ENCODE data around the gene DPH3.
"Not testable (repeated sequence)": the region's sequence is repeated elsewhere in the genome, so short reads cannot be mapped to it uniquely, and the experiment has no call there.

The DPH3 gene

DNA sequence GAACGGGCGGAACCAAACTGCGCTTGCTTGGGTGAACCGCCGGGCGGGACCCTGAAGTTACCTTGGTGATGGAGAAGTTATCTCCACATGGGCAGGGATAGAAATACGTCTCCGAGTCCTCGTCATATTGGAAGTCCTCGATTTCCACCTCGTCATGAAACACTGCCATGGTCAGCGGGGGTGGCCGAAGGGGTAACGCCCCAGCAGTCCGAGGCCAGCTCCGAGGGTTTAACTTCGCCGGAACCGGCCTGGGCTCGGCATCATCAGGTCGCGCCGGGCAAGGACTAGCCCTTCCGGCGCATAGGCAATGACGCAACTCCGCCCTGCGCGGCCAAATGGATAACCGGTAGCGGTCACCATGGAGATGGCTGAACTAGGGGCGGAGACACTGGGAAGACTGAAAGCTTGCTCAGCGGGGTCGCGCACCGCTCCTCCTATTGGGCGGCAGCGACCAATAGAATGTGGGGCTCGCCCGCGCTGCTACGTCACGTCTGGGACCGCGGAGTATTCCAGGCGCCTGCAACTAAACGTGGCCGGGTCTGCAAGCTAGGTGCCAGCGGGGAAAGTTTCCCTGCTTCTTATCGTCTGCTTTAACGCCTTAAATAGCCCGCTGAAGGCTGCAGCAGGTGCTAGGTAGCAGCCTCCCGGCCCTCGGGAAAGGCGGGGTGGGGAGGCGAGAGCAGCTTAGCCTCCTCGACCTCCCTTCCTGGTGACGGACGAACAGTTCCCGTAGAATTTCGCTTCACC lies at the start of gene DPH3, which contains the start of gene OXNAD1:
Gene DPH3 (minus strand): TSS at position 236 of the 747 bp plus-strand sequence. CDS start 67 bp downstream, at position 169.
Gene OXNAD1 (plus strand): TSS at position 505 of the 747 bp plus-strand sequence. CDS start 5,741 bp downstream, outside the sequence.
- peak; percentile 98 to 99 (median 98) for DNase-seq (ENCODE audit: low read depth in 3 of 3)

- DNase-seq (ENCODE audit: low read depth in 3 of 3) = no peak
Measured at GRCh38 chr3:16313886-16314645, 49.3 kb upstream of the DPH3 start.

- no peak for DNase-seq (ENCODE audit: low read depth in 3 of 3)
Measured at GRCh38 chr3:16311960-16312451, 47.3 kb upstream of the DPH3 start.

- not testable (repeated sequence) for DNase-seq (ENCODE audit: low read depth in 3 of 3)
Measured at GRCh38 chr3:16310486-16310885, 45.7 kb upstream of the DPH3 start.

GRCh38 chr3:16309558-16309957 lies 44.8 kb upstream of the DPH3 start:
- DNase-seq (ENCODE audit: low read depth in 3 of 3) = no peak

DNA sequence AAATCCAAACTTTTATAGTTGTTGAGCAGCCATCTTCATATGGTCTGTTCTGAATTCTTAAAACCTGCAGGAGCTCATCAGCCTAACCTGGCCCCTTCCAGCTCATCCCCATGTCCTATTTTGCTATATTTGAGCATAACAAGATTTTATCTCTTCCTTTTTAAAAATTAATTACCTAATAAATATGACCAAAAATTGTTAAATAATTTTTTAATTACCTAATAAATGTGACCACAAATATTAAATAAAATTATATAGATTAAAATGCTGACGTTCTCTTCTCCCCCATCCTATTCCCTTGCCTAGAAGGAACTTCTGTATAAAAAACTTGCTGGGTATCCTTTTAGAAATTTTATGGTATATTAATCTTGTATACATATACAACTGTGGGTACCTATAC lies 44.0 kb upstream of the DPH3 start:
- no peak for DNase-seq (ENCODE audit: low read depth in 3 of 3)

- DNase-seq (ENCODE audit: low read depth in 3 of 3) = no peak
Measured at GRCh38 chr3:16307832-16308531, 43.2 kb upstream of the DPH3 start.

- DNase-seq (ENCODE audit: low read depth in 3 of 3) = no peak
Measured at GRCh38 chr3:16305111-16305541, 40.4 kb upstream of the DPH3 start.

- DNase-seq (ENCODE audit: low read depth in 3 of 3) = no peak
Measured at GRCh38 chr3:16304061-16305010, 39.6 kb upstream of the DPH3 start.

DNA sequence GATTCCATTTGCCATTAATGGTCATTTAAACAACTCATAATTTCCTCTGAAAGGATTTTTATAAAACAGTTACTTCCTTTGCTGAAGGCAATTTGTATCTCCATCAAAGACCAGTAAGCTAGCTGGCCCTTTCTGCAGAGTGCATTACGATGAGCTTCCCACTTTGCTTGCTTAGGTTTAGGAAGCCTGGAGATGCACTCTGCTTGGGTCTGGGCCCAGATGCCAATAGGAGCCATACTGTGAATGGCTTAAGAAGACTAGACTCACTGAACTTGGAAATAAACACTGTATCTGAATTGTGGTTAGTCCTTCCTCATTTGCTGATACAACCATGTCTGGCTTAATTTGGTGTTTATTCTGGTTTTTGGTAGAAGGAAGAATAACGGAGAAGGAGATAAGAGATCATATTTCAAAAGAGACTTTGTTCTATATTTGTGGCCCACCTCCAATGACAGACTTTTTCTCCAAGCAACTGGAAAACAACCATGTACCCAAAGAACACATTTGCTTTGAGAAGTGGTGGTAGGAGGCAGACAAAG lies 38.4 kb upstream of the DPH3 start:
- DNase-seq (ENCODE audit: low read depth in 3 of 3) = no peak

GRCh38 chr3:16302082-16302631 lies 37.4 kb upstream of the DPH3 start:
- no peak for DNase-seq (ENCODE audit: low read depth in 3 of 3)

DNA sequence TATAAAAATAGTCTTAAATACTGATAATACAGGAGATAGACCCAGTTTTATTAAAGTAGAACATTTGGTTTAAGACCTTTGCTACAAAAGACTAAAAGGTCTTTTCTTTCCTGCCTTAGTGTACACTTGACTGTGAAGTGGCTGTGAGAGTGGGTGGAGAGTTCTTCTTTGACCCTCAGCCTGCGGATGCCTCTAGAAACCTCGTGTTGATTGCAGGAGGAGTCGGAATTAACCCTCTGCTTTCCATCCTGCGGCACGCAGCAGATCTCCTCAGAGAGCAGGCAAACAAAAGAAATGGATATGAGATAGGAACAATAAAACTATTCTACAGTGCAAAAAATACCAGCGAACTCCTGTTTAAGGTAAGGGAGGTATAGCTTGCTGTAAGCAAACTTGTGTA lies 36.8 kb upstream of the DPH3 start:
- DNase-seq (ENCODE audit: low read depth in 3 of 3) = no peak

GRCh38 chr3:16300881-16301359 lies 36.2 kb upstream of the DPH3 start:
- no peak for DNase-seq (ENCODE audit: low read depth in 3 of 3)

DNA sequence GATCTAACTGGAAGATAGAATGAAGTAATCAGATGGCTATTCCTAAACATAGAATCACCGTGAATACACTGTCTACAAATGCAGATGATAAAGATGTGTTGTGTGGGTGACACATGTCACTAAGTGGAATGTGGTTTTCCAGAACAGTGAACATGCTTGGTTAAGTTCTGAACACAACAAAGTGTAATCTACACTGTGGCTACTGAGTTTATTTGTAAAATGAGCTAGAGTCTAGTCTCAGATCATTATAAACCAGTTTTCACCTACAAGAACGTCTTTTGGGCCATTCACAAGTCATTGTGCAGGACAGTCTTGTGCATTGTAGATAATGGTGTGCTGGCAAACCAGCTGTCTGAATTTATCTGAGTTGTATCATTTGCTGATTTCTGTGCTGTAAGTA lies 35.6 kb upstream of the DPH3 start:
- DNase-seq (ENCODE audit: low read depth in 3 of 3) = no peak

- no peak for DNase-seq (ENCODE audit: low read depth in 3 of 3)
Measured at GRCh38 chr3:16299746-16300145, 35.0 kb upstream of the DPH3 start.

GRCh38 chr3:16298891-16299290 lies 34.1 kb upstream of the DPH3 start:
- no peak for DNase-seq (ENCODE audit: low read depth in 3 of 3)

GRCh38 chr3:16297997-16298885 lies 33.5 kb upstream of the DPH3 start:
- no peak for DNase-seq (ENCODE audit: low read depth in 3 of 3)

DNA sequence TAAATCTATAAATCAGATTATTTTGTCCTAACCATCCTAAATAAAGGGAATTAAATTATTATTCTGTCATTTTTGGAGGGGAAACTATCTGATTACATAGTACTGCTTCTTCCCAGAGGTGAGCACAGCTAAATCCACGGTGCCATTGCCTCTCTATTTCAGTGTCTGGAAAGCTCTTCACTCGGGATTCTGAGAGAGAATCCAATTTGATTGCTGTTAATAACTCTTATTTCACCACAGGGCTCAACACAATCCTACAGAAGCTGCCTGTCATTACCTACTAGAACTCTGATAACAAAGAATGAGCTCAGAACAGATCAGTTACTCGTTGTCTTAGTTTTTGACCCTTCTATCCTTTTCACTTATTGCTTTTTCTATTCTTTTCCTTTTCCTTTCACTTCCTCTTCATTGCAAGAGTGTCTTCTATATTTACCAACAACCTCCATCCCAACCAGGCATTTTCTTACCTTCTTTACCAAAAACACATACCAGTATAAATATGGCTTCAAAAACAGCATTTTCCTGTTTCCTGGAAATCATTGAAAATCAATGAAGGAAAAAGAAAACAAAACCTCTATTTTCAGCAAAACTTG lies 30.7 kb upstream of the DPH3 start:
- no peak for DNase-seq (ENCODE audit: low read depth in 3 of 3)

- no peak for DNase-seq (ENCODE audit: low read depth in 3 of 3)
Measured at GRCh38 chr3:16294844-16295243, 30.1 kb upstream of the DPH3 start.
